Stimulated activated CD8-positive, alpha-beta memory T cell treated with anti-CD3 and anti-CD28 coated beads, Interleukin-12 subunit alpha, Interleukin-12 subunit beta, amount 100 ng/mL, for 24 hours (primary cell): ENCODE measurements around the gene BTBD9.

Experiments used
- DNase-seq: peaks from one replicate; pipeline ENCODE4 v3.0.0-alpha.2; 2020; ENCODE audit errors: extremely low read depth

The BTBD9 gene

DNA sequence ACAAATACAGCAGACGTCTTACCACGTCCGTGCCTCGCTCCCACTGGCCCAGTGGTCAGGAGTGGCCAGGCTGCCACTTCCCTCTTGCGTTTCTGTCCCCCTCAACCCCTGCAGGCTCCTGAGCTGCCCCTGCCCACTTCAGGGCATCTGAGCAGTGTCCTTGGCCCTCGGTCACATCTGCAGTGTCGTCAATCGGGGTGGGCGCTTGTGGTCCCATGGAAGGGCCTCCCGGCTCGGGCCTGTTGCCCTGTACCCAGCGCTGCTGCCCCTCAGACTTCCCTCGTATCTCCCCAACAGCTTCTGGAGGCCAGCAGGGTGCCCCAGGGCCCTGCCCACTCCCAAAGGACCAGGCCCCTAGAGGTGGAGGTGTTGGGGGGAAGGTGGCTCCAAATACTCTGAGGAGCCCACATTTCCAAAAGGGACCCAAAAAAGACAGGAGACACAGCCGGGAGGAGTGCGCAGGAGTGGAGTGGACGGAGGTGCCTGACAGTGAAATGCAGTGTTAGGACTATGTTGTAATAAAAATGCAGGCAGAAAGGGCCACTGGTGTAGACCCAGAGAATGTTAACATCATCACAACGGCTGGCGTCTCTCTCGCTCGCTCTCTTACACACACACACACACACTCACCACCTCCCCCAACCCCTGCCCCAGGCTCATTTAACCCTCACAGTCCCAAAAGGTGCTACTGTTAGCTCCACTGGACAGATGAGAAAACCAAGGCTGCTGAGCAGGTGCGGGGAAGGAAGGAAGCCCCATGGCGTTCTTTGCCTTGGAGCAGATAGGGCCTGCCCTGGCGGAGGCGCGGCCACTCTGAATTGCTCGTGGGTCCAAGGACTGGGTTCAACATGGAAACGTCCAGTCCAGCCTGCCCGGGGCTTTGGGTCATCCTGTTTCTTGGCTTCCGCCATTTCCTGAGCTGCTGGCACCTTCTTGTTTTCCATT, 476.3 kb downstream of the BTBD9 start:
- DNase-seq = no peak

- DNase-seq = no peak
These were observed 477.1 kb downstream of the BTBD9 start for GRCh38 chr6:38162493-38163185.

DNA sequence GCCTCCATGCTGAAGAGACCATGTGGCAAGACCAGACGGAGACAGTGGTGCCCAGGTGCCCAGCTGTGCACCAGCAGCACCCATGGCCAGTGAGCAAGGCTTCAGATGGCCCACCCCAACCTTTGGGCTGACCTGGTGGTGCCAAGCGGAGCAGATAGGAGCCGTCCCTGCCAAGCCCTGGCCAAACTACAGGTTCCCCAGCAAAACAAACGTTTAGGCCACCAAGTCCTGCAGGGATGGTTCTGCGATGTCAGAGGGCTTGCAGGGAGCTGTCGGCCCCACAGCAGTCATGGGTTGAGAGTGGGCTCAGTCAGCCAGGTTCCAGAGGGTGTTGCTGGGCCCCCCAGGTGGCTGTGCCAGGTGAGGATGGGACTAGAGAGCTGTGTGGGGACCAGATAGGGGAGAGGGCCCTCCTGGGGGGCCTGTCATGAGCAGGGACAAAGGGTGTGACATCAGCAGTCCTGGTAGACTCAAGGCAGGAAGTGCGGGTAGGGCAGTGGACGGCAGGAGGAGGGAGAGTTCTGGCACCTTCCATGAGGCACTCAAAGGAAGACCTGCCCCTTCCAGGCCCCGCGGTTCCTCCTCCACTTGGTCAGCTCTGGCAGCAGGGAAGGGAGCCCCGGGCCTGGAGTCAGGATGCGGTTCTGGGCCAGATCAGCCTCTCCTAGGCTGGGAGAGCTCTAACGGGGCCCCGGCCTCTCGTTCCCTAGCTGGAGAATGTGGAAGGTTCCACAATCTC, 477.8 kb downstream of the BTBD9 start:
- DNase-seq = no peak

GRCh38 chr6:38161331-38161730, 478.4 kb downstream of the BTBD9 start:
- no peak for DNase-seq

- DNase-seq = no peak
These were observed 478.9 kb downstream of the BTBD9 start for GRCh38 chr6:38160831-38161230.

DNA sequence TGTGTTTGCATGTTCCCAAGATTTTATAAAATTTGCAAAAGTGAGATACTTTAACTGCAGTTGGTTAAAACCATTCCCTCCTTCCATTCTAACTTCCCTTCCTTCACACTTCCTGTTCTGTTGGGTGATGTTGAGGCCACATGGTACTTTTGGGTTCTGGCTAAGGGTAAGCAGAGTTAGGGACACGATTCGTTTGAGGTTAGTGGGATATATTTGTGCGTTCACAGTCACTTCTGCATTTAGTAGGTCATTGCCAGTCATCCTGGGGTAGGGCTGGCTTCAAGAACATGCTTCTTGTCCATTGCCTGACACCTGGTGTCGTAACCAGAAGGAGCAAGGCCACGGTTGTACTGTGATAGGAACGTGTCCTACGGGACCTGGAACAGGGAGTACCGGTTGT, 480.1 kb downstream of the BTBD9 start:
- no peak for DNase-seq

GRCh38 chr6:38158762-38159350, 480.9 kb downstream of the BTBD9 start:
- no peak for DNase-seq

DNA sequence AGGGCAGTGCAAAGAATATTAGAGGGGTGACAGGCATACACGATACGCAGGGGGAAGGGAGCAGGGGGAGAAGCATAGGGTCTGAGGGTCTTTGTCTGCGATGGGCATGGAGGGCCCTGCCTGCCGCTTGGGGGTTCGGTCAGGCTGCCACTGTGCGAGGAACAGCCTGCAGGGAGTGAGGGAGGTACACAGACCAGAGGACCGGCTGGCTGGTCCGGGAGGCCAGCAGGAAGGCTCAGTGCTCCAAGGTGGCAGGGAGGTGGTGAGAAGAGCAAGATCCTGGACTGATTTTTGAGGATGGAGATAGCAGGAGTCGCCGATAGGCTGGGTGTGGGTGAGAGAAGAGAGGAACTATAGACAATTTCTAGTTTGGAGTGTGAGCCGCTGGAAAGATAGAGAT, 481.8 kb downstream of the BTBD9 start:
- no peak for DNase-seq

GRCh38 chr6:38156818-38157565, 482.7 kb downstream of the BTBD9 start:
- no peak for DNase-seq

DNA sequence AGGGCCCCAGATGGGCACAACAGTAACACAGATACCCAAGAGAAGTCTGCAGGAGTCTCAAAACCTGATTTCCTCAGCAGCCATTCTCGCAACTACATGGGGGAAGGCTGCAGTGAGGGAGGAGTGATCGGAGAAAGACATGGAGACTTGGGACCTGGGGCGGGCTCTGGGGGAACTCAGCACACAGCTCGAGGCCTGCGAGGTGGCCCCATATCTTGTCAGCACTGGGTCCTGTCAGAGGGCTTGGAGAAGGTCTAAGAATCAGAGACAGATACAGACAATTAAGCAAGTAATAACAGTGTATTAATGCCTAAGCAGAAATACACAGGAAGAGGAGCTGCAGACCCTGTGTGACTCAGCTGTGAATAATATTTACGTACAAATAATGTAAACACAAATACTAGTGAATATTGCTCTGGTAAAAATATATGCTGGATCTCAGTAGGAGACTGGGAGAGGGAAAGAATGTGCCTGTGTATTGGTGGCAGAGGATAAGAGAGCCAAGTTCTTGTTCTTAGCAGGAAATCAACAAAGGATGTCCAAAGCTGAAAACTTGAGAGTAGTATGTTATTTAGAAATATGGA, 484.0 kb downstream of the BTBD9 start:
- no peak for DNase-seq

- no peak for DNase-seq
These were observed 484.6 kb downstream of the BTBD9 start for GRCh38 chr6:38155144-38155543.

DNA sequence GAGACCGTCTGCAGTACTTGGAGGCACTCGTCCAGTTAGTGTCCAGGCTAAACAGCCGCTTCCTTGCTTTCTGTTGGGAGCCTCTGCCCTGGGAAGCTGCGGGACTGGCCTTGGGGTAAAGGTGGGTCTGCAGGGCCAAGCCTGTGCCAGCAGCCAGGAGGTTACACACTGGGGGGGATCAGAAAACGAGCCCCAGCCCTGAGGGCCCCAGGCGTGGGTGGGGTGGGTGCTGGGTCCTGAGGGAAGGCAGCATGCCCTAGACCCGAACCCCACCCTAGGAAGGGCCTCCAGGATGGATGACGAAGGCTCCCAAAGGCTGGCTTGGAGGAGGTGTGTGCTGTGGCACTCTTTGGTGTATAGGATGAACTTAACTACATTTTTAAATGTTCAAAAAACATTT, 485.0 kb downstream of the BTBD9 start:
- DNase-seq = no peak

DNA sequence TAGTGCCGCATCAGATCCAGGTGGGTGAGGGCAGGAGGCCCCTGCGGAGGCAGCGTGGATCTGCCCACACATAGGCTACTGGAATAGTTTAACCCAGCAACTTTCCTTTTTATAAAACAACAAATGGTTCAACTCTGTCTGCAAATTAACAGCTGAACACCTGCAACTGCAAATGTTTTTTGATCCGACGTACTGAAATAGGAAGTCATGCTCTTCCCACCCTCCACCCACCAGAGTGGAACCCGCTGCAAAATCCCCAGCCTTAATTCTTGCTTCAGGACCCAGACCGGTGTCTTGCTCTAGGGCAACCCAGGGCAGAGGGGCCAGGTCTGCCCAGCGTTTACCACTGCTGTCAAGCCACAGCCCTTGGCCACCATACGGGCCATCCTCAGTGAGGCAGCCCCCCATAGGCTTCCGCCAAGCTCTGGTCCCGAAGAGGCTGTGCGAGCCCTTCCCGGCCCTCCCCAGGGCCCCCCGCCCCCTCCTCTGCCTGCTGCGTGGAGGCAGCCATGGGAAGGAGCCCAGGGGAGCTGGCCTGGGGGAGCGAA, 485.9 kb downstream of the BTBD9 start:
- no peak for DNase-seq

DNA sequence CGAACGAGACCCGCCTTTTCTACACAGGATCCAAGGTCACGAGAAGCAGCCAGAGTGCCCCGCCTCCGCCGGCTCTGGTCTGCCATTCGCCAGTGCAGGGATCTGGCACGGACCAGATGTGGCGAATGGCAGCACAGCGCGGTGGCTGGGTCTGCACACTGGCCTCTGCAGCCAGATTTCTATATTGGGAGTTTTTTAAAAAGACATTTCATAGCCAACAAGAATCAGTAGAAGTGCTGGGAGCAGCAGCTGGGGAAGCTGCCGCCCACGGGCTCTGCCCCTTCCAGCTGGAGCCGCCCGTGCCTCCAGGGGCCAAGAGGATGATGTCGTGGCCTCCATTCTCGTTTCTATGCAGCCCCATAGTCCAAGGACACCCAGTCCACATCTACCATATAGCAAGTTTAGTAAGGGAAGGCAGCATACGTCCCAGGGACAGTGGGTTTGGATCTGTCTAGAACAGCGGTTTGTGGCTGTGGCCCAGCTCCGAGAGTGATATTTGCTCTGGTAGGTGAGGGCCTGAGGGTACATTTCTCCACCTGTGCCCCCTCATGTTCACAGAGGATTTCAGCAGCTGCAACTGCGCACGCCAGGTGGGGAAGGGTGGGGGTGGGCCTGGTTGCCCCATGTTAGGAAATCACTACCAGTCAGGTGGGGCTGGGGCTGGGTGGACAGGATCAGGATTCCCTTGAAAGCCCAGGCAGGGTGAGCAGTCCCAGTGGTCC, 486.5 kb downstream of the BTBD9 start:
- no peak for DNase-seq

DNA sequence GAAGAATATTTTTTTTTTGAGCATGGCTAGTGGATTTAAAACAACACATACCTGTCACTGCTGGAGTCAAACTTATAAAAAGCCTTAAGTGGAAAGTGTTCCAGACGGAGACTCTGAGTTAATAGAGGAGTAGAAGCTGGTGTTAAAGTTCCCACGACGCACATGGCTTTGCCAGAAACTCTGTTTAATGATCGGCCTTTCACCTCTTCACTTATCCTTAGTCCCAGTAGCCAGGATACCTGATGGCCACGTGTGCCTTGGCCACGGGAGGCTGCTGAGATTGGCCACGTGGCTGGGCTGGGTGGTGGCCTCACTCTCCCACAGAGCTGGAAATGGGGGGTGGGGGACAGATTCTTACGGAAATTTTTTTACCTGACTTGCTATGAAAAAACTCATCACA, 487.1 kb downstream of the BTBD9 start:
- no peak for DNase-seq

- DNase-seq = no peak
These were observed 487.9 kb downstream of the BTBD9 start for GRCh38 chr6:38151580-38152500.

DNA sequence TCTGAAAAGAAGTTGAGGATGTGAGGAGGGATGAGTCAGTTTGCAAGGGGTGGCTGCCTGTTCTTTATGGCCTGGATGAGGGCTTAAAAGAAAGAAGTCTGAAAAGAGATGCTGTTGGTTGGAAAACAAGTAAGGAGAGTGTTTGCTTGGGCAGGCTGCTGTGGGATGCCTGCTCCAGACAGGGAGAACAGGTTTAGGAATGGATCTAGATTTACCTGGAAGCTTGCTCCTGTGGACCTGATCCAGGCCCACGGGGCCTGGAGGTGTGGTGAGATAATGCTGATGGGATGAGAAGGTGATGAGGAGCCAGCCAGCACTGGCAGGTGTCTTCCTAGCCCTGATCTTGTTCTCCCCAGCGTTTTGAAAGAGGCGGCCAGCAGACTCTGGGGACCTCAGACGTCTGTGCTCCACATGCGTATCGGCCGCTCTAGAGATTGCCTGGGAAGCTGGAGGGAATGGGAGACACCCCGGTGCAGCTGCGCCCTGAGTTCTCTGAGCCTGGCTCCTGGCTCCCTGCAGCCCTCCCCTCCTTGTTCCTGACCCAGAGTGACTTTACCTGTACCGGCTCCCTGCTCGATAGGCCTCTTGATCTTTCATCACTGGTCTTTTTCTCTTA, 488.9 kb downstream of the BTBD9 start:
- no peak for DNase-seq

DNA sequence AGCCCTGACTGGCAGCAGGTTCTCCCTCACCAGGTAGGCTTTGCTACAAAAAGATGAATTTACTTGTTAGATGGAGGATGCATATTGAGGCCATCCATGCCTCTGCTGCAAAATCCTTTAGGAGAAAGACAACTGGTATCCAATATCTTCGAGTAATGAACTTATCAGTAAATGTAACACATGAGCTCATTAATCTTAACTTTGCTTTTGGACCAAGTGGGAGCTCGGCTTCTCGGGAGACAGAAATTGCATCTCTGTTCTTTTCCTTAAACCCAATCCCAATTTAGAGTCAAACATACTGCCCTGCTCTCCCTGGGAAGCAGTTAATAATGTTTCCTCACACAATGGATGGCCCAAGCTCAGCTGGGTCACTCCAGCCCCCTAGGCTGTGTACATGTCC, 489.7 kb downstream of the BTBD9 start:
- DNase-seq = no peak
